Stimulated activated CD4-positive, alpha-beta T cell treated with anti-CD3 and anti-CD28 coated beads, Interleukin-15, amount 100 ng/mL, for 24 hours (primary cell): Measurements from ENCODE around the gene NFYA.
"Not testable (repeated sequence)": the region's sequence is repeated elsewhere in the genome, so short reads cannot be mapped to it uniquely, and the experiment has no call there.

ENCODE experiments used
- DNase-seq: peaks from one replicate; pipeline ENCODE4 v3.0.0-alpha.2; 2020

NFYA gene

GRCh38 chr6:41073968-41074691 lies 1.4 kb downstream of the NFYA start:
- no peak for DNase-seq

- no peak for DNase-seq
These were observed 2.1 kb downstream of the NFYA start for GRCh38 chr6:41074692-41075436.

GRCh38 chr6:41075651-41076626 lies 3.2 kb downstream of the NFYA start:
- DNase-seq, result no peak

GRCh38 chr6:41077536-41077935 lies 4.8 kb downstream of the NFYA start:
- no peak for DNase-seq

GRCh38 chr6:41078101-41078500 lies 5.3 kb downstream of the NFYA start:
- DNase-seq, result no peak

GRCh38 chr6:41079080-41079479 lies 6.3 kb downstream of the NFYA start:
- no peak for DNase-seq

- no peak for DNase-seq
These were observed 7.8 kb downstream of the NFYA start for GRCh38 chr6:41080621-41081020.

- DNase-seq, result no peak
These were observed 10.3 kb downstream of the NFYA start for GRCh38 chr6:41083072-41083471.

GRCh38 chr6:41085182-41085581 lies 12.4 kb downstream of the NFYA start:
- no peak for DNase-seq

- no peak for DNase-seq
These were observed 15.7 kb downstream of the NFYA start for GRCh38 chr6:41088451-41088850.

- no peak for DNase-seq
These were observed 18.3 kb downstream of the NFYA start for GRCh38 chr6:41090841-41091761.

GRCh38 chr6:41092421-41093140 lies 19.8 kb downstream of the NFYA start:
- no peak for DNase-seq

GRCh38 chr6:41093729-41094128 lies 21.0 kb downstream of the NFYA start:
- no peak for DNase-seq

- DNase-seq, result no peak
These were observed 24.8 kb downstream of the NFYA start for GRCh38 chr6:41097467-41098090.

- DNase-seq, result no peak
These were observed 25.6 kb downstream of the NFYA start for GRCh38 chr6:41098366-41098765.

GRCh38 chr6:41100871-41101287 lies 28.1 kb downstream of the NFYA start:
- DNase-seq, result no peak

GRCh38 chr6:41103847-41104246 lies 31.1 kb downstream of the NFYA start:
- DNase-seq, result no peak

- DNase-seq, result no peak
These were observed 38.2 kb downstream of the NFYA start for GRCh38 chr6:41111017-41111416.

- not testable (repeated sequence) for DNase-seq
These were observed 42.3 kb downstream of the NFYA start for GRCh38 chr6:41115027-41115426.

GRCh38 chr6:41119508-41119907 lies 46.7 kb downstream of the NFYA start:
- no peak for DNase-seq

GRCh38 chr6:41120058-41120457 lies 47.3 kb downstream of the NFYA start:
- DNase-seq, result no peak
